GM19035 (cell line): ENCODE results near the gene SYMPK.
"Not testable (repeated sequence)": the region's sequence is repeated elsewhere in the genome, so short reads cannot be mapped to it uniquely, and the experiment has no call there.

Experiments
- ATAC-seq: cut with Tn5 transposase; IDR thresholded peaks from one replicate; pipeline ENCODE4 v1.9.1; 2021; ENCODE audit not compliant: unreplicated experiment

Gene SYMPK

DNA sequence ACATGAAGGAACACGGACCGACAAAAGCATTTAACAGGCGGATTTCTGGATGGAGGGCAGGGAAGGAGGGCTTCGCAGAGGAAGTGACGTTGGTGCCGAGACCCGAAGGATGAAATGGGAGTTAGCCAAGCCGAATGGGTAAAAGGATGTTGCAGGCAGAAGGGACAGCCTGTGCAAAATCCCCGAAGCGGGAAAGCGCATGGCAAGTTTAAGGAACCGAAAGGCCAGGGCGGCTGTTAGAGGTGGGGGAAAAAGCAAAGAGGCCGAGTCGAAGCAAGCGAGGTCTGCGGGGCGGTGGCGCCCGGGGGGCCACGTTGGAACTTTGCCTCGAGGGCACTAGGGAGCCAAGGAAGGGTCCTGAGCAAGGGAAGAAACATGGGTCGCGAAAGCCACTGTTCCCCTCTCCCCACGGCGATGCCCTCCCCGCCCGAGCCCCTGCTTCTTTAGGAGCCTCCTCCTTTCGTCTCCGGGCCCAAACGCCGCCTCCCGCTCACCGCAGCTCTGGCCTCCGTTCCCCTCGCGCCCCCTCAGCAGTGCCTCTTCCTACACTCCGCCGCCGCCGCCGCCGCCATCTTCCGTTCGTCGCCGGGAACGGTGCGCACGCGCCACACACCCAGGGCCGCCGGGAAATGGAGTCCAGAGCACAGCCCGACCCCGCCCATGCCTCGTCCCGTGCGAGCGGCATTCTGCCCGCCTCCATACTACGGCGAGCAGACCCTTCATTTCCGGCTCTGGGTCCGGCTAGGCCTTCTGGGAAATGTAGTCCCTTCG lies at the start of gene SYMPK:
Gene SYMPK (minus strand): TSS at position 584 of the 771 bp plus-strand sequence. CDS start 8,652 bp downstream, outside the sequence.
- peak; percentile 92 for ATAC-seq

DNA sequence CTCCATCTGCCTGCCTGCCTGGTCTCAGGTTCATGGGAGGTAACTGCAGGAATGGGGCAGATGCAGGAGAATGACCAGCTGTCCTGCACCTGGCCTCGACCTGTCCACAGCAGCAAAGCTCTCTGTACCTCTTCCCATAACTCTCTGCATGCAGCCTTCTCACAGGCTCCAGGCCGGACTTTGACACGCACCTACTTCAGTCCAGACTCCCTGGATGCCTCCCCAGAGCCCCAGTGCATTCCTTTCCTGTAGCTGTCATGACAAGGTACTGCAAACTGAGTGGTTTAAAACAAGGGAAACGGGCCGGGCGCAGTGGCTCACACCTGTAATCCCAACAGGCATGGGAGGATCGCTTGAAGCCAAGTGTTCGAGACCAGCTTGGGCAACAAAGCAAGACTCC lies 48.3 kb upstream of the SYMPK start:
- no peak for ATAC-seq

DNA sequence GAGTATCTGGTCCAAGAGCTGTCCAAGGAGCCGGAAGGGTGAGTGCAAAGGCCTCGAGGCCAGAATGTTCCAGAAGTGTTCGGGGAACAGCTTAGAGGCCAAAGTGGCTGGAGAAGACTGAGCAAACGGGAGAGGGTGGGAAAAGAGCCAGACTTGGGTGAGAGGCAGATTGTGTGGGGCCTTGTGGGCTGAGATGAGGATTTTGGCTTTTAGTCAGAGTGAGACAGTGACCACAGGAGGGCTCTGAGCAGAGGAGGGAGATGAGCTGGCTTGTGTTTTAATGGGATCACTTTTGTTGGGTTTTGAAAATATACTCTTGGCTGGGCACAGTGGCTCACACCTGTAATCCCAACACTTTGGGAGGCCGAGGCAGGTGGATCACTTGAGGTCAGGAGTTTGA lies 46.0 kb upstream of the SYMPK start:
- no peak for ATAC-seq

DNA sequence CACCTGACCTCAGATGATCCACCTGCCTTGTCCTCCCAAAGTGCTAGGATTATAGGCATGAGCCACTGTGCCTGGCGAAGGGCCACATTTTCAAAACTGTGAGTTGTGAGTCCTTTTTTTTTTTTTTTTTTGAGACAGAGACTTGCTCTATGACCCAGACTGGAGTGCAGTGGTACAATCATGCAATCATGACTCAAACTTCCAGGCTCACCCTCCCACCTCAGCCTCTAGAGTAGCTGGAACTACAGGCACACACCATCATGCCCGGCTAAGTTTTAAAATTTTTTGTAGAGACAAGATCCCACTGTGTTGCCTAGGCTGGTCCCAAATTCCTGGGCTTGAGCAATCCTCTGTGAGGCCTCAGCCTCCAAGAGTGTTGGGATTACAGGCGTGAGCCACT lies 43.3 kb upstream of the SYMPK start:
- no peak for ATAC-seq

DNA sequence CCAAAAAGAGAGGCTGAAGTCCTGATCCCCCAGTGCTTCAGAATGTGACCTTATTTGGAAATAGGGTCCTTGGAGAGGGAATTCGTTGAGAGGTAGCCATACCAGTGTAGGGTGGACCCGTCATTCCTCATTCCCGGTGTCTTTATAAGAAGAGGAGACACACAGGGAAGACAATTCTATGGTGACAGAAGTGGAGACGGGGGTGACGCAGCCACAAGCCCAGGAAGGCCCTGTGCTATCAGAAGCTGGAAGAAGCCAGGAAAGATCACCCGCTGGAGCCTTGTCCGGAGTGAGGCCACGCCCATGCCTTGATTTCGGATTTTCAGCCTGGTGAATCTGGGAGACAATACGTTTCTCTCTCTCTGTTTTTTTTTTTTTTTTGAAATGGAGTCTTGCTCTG lies 42.1 kb upstream of the SYMPK start:
- no peak for ATAC-seq

DNA sequence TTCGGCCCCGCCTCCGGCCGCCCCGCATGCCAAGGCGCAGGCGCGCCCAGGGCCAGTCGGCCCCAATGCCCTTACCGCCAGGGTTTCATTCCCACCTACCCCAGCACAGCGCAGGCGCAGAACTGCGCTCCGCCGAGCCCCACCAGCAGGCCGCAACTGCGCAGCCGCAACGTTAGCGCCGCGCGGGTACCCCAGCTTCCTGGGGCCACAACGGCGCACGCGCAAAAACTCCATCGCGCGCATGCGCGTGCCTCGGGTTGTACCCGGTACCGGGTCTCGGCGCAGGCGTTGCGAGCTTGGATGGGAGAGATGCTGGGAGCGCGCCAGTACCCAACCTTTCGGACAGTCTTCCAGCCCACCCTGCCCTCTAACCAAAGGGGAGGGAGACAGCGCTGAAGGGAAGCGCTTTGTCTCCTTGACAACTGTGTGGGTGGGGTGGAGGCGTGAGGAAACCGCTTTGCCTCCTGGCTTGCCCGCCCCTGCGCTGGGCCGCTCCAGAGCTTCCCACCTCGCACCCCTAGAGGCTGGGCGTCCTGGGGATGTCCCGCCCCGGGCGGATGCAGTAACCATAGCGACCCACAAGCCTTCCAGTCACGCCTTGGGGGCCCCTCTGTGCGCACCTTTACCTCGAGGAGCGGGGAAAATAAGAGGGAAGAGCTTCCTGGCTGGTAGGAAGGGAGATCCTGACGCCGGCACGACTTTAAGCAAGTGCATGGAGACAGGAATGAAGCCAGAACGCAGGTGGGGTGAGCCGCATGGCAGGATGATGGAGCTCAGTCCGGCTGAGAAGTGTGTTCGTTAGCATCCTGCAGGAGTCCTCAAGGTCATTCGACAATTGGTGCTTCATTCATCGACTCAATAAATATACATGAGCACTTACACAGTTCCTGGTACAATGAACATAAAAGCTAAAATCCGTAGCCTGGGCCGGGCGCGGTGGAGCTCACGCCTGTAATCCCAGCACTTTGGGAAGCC lies 40.0 kb upstream of the SYMPK start:
- peak; percentile 90 for ATAC-seq

DNA sequence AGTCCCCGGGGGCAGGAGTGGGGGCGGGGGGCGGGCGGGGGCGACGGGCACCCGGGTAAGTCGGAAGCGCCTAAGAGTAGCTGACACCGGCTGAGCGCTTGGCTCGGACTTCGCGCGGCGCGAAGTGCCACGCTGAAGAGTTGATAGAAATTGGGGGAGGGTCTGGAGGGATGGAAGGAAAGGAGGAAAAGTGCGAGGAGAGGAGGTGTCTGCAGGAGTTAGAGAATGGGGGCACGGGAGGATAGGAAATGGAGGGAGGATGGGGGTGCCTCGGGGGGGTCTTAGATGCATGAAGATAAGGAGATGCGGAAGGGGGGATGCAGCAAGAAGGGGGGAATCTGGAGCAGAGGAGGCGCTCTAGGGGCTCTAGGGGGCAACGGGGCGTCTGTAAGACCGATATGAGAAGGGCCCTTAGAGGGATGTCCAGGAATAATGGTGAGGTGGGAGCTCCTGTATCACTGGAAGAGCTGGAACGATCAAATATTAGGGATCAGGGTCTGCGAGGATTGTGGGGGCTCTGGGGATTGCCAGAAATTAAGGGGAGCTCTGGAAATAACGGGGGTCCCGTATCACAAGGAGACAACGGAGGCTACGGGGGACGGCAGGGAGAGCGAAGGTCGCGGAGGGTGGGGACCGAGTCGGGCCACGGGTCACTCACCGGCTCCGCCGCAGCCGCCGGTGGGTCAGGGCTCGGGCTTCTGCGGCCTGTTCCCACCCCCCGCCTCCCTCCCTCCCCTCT lies 39.1 kb upstream of the SYMPK start, which contains the start of gene MYPOP:
Gene MYPOP (minus strand): TSS at position 702 of the 739 bp plus-strand sequence. CDS start 840 bp downstream, outside the sequence.
- ATAC-seq = no peak

DNA sequence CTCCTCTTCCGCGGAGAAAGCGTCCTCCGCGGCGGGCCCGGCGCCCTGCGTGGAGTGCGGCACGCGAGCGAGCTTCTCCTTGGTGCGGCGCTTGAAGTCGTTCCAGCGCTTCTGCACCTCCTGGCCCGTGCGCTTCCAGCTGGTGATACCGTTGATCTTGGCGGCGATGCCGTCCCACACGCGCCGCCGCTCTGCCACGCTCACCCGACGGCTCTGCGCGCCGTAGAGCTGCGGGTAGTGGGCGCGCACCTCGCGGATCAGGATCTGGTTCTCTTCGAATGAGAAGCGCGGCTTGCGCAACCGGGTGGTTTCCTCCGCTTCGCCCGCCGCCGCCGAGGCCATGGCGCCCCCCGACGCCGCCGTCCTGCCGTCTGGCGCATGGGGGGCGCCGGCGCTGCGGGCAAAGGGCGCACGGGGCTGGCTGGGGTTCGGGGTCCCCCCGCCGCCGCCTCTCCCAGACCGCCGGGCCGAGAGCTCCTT lies 38.5 kb upstream of the SYMPK start:
- no peak for ATAC-seq

DNA sequence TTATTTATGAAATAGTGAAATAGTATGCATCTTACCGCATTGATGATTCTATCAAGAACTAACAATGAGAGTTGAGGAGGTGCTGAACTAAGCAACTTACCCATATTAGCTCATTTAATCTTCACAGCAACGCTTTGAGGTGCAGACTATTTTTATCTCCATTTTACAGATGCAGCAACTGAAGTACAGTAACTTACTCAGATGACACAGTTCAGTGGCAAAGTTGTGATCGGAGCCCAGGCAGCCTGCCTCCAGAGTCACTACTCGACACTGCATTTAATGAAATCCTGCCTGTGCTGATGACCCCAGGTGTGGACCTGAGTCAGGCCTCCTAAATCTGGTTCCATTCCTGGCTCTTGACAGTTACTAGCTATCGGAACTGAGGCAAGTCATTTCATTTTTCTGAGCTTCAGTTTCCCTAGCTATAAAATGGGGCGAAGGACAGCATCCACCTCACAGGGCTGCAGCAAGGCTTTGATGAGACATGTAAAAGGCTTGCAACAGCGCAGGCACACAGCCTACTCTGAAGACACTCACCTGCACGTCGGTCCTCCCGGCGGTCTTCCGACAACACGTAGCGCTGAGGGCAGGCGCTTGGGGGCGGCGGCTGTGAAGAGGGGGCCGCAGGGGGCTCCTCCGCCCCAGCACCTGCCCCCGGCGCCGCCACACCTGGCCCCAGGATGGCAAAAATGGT lies 37.9 kb upstream of the SYMPK start:
- no peak for ATAC-seq

DNA sequence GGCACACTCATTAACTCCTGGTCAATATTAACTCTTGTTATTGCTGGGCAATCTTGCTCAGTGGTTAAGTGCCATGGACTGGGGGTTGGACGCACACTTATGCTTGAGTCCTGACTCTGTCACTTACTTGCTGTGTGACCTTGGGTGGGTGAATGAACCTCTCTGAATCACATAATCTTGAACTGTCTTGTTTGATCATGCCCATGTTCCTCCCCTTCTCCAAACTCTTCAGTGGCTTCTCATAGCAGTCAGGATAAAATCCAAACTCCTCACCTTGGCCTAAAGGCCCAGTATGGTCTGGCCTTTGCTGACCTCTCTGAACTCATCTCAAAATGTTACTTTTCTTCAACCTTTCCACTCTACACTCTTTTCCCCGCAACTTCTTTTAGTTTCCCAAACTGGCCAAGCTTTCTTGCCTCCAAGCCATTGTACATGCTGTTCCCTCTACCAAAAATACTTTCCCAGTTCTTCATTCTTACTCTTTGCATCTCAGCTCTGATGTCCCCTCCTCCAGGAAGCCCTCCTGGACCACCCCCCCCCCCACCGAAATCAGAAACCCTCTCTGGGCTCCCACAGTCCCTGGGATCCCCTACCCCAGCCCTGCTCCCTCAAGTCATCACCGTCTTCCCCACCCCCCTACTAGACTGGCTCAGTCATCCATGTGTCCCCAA lies 37.1 kb upstream of the SYMPK start:
- ATAC-seq = no peak

DNA sequence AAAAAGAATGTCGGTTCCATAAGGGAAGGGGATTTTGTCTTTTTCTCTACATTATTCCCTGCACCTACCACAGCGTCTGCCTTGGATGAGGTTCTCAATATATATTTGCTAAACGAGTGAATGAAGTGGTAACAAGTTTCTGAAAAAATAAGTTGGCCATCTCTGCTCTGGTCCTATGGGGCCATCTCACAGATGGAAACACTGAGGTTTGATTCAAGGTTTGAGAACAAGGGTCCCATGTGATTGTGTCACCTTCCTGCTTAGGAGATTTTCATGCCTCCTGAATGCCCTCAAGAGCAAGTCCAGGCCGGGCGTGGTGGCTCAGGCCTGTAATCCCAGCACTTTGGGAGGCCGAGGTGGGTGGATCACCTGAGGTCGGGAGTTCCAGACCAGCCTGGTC lies 36.3 kb upstream of the SYMPK start:
- no peak for ATAC-seq

DNA sequence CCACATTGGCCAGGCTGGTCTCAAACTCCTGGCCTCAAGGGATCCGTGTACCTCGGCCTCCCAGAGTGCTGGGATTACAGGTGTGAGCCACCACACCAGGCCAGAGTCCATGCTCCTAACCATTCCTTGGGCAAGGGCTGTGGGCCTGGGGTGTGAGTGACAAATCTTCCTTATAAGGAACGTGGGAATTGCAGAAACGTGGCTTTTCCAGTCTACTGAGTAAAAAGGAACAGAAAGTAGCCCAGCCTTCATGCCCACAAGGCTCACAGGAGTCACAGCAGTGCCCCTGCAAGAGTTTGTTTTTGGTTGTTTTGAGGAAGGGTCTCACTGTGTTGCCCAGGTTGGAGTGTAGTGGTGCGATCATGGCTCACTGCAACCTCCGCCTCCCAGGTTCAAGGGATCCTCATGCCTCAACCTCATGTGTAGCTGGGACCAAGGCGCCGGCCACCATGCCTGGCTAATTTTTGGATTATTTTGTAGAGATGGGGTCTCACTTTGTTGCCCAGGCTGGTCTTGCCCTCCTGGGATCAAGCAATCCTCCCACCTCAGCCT lies 34.4 kb upstream of the SYMPK start:
- no peak for ATAC-seq

DNA sequence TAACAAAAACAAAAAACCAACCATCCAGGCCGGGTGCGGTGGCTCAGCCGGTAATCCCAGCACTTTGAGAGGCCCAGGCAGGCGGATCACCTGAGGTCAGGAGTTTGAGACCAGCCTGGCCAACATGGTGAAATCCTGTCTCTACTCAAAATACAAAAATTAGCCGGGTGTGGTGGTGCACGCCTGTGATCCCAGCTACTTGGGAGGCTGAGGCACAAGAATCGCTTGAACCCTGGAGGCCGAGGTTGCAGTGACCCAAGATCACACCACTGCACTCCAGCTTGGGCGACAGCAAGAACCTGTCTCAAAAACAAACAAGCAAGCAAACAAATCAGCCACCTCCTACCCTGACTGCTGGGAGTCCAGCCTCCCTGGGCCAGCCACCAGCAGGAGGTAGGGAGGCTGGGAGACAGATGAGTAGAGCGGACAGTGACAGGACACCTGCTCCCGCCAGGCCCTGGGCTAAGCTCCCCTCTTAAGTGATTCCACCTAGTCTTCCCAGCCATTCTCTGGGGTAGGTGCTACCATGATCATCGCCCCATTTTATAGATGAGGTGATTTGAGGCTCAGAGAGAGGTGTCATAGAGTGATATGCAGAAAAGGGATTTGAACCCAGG lies 33.1 kb upstream of the SYMPK start:
- ATAC-seq = not testable (repeated sequence)

DNA sequence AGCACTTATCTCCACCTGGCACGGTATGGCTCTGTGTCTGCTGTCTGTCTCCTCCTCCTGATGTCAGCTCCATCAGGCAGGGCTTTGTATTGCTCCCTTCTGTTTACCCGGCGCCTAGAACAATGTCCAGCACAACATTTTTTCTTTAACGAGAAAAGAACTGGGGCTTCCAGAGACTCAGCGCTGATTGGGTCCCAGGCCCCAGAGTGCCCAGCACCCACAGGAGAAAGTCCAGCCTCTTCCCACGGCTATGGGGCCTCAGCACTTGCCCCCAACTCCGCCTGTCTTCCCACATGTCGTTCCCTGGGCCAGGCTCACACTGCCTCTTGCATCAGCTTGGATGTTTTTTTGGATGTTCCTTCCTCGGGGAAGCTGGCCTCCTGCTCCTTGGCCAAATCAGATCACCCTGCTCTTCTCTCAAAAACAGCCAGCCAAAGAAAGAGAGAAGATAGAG lies 32.6 kb upstream of the SYMPK start:
- no peak for ATAC-seq

DNA sequence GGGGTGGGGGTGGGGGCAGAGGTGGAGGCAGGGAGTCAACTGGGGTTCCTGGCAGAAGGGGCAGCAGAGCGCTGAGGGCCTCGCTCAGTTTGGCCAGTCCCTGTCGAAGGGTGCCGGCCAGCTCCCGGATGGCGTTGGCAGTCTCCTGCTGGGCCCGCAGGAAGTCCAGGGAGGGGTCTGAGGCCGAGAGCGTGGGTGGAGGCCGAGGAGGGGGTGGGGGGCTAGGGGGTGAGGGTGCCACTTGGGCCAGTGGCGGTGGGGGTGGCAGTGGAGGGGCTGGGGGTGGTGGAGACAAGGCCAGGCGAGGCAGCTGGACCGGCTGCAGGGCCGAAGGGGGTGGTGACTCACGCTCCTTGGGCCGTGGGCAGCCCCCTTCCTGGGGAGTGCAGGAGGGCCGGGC lies 27.9 kb upstream of the SYMPK start:
- ATAC-seq = no peak

DNA sequence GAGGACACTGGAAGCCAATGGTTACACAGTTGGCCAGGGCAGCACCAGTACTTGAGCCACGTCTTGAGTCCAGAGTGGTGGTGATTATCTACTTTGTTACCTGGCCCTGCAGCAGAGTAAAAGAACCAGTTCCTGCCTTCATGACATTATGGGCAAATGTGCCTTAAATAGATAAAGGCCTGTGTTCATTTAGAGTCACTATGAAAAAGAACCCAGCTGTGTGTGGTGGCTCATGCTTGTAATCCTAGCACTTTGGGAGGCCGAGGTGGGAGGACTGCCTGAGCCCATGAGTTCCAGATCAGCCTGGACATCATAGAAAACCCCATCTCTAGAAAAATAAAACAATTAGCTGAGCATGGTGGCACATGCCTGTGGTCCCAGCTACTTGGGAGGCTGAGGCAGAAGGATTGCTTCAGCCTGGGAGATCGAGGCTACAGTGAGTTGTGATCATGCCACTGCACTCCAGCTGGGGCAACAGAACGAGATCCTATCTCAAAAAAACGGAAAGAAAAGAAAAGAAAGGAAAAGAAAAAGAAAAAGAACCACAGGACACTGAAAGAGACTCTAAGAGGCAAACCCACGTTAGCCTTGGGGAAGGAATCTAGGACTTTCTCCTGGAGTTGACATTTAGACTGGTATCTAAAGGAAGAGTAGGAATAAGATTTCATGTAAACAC lies 26.4 kb upstream of the SYMPK start:
- ATAC-seq = no peak

DNA sequence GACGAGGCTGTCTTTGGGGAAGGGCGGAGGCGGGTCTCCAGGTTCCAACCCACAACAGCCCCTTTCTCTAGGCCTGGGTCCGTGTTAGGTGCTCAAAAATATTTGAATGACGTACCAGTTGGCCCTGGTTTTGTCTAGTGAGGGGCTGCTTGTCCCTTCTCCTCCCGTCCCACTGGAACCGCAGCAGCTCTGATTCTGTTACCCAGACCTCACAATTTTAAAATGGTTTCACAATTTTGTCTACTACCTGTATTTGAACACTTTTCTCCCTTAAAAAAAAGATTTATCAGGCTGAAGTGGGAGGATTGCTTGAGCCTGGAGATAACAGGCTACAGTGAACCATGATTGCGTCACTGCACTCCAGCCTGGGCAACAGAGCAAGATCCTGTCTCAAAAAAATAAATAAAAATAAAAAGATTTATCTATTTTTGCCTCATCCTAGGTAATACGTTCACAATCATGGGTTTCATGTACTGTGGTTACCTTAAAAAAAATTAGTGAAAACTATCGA lies 24.3 kb upstream of the SYMPK start:
- ATAC-seq = no peak
